OCI-LY1 (cell line): ENCODE data around the gene DNAH8.

ENCODE experiments used
- H2AFZ ChIP-seq: fragments of 200-600 bp; sonication (generic), shearing (Covaris generic); 2 replicates; pipeline ENCODE4 v1.6.0; 2014; ENCODE audit warnings: antibody characterized with exemption, mild to moderate bottlenecking, low read length
- H3F3A ChIP-seq: fragments of 200-600 bp; sonication (generic), shearing (Covaris generic); 2 replicates; pipeline ENCODE4 v1.6.0; 2014; ENCODE audit warnings: mild to moderate bottlenecking, antibody characterized with exemption, low read length, moderate library complexity; ENCODE audit not compliant: insufficient read depth
- H3K27ac ChIP-seq: fragments of 200-600 bp; sonication (generic); 2 replicates; pipeline ENCODE4 v1.5.1; 2014; ENCODE audit warnings: low read length, mixed run types, mild to moderate bottlenecking, low read depth; ENCODE audit not compliant: poor library complexity, severe bottlenecking
- H3K27me3 ChIP-seq: fragments of 200-600 bp; sonication (generic); 2 replicates; pipeline ENCODE4 v1.6.0; 2014; ENCODE audit warnings: antibody characterized with exemption, mild to moderate bottlenecking, low read length, moderate library complexity; ENCODE audit not compliant: insufficient read depth
- H3K36me3 ChIP-seq: fragments of 200-600 bp; sonication (generic); 2 replicates; pipeline ENCODE4 v1.6.1; 2014; ENCODE audit warnings: mild to moderate bottlenecking, antibody characterized with exemption, low read length, moderate library complexity, mixed read lengths; ENCODE audit not compliant: insufficient read depth
- H3K4me1 ChIP-seq: fragments of 200-600 bp; sonication (generic); 2 replicates; pipeline ENCODE4 v1.5.1; 2014; ENCODE audit warnings: mild to moderate bottlenecking, low read length, moderate library complexity; ENCODE audit not compliant: insufficient read depth, severe bottlenecking
- H3K4me2 ChIP-seq: fragments of 200-600 bp; sonication (generic), shearing (Covaris generic); 2 replicates; pipeline ENCODE4 v1.6.1; 2014; ENCODE audit warnings: low read length
- H3K4me3 ChIP-seq: fragments of 200-600 bp; sonication (generic); 2 replicates; pipeline ENCODE4 v1.5.1; 2014; ENCODE audit warnings: low read length, low read depth, mild to moderate bottlenecking, mixed read lengths; ENCODE audit not compliant: poor library complexity, severe bottlenecking
- H3K79me2 ChIP-seq: fragments of 200-600 bp; shearing (Covaris generic); 2 replicates; pipeline ENCODE4 v1.6.1; 2016; ENCODE audit warnings: mixed run types, low read length, mixed read lengths; ENCODE audit not compliant: insufficient read depth
- H3K9ac ChIP-seq: fragments of 200-600 bp; sonication (generic), shearing (Covaris generic); 2 replicates; pipeline ENCODE4 v1.6.1; 2014; ENCODE audit warnings: mild to moderate bottlenecking, low read length, mixed read lengths
- H3K9me2 ChIP-seq: fragments of 200-600 bp; sonication (generic), shearing (Covaris generic); 2 replicates; pipeline ENCODE4 v1.6.1; 2014; ENCODE audit warnings: low read depth, mild to moderate bottlenecking, low read length, mixed read lengths
- H3K9me3 ChIP-seq: fragments of 200-600 bp; shearing (Covaris generic); 2 replicates; pipeline ENCODE4 v1.6.1; 2014; ENCODE audit warnings: low read length, mixed read lengths
- H4K20me1 ChIP-seq: fragments of 200-600 bp; sonication (generic), shearing (Covaris generic); 2 replicates; pipeline ENCODE4 v1.6.0; 2016; ENCODE audit warnings: mild to moderate bottlenecking, low read length; ENCODE audit not compliant: insufficient read depth
- EZH2 ChIP-seq: fragments of 200-600 bp; sonication (generic), shearing (Covaris generic); IDR thresholded peaks from 2 replicates; pipeline ENCODE4 v1.8.0; 2017; ENCODE audit warnings: borderline replicate concordance, mixed run types, mild to moderate bottlenecking, antibody characterized with exemption, low read length, moderate library complexity, mixed read lengths
- TF ChIP-seq, protein P1 (sequence below): fragments of 200-600 bp; sonication (generic), shearing (Covaris generic); IDR thresholded peaks from 2 replicates; pipeline ENCODE4 v1.5.1; 2017; ENCODE audit warnings: mild to moderate bottlenecking, antibody characterized with exemption, low read length, moderate library complexity, mixed read lengths

DNAH8 gene

DNA sequence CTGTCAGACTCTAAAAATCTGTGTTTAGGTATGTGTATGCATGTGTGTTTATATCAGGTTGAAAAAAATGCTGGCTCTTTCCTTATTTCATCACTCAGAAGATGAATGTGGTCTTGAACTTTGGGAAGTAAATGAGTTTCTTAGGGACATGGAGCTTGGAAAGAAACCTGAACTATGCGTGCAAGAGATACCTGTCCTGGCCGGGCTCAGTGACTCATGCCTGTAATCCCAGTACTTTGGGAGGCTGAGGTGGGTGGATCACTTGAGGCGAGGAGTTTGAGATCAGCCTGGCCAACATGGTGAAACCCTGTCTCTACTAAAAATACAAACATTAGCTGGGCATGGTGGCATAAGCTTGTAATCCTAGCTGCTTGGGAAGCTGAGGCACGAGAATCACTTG lies 329.1 kb downstream of the DNAH8 start:
- H3K27me3 ChIP-seq = no peaks in the 10 kb centered on the region
- H3K9me2 ChIP-seq = no peaks in the 10 kb centered on the region
- no peak overlapping the region for H3K27ac ChIP-seq
- no peak overlapping the region for H3K9ac ChIP-seq
- H2AFZ ChIP-seq = no peak overlapping the region
- no peaks in the 10 kb centered on the region for H3K79me2 ChIP-seq
- H3K4me2 ChIP-seq = no peak overlapping the region
- no peak overlapping the region for H3K4me3 ChIP-seq
- no peaks in the 10 kb centered on the region for H3F3A ChIP-seq
- H3K36me3 ChIP-seq = no peaks in the 10 kb centered on the region
- H4K20me1 ChIP-seq = no peaks in the 10 kb centered on the region
- TF ChIP-seq, protein P1, sequence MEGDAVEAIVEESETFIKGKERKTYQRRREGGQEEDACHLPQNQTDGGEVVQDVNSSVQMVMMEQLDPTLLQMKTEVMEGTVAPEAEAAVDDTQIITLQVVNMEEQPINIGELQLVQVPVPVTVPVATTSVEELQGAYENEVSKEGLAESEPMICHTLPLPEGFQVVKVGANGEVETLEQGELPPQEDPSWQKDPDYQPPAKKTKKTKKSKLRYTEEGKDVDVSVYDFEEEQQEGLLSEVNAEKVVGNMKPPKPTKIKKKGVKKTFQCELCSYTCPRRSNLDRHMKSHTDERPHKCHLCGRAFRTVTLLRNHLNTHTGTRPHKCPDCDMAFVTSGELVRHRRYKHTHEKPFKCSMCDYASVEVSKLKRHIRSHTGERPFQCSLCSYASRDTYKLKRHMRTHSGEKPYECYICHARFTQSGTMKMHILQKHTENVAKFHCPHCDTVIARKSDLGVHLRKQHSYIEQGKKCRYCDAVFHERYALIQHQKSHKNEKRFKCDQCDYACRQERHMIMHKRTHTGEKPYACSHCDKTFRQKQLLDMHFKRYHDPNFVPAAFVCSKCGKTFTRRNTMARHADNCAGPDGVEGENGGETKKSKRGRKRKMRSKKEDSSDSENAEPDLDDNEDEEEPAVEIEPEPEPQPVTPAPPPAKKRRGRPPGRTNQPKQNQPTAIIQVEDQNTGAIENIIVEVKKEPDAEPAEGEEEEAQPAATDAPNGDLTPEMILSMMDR = no peak
- no peak for TF ChIP-seq EZH2
- no peaks in the 10 kb centered on the region for H3K9me3 ChIP-seq
- no peaks in the 10 kb centered on the region for H3K4me1 ChIP-seq

DNA sequence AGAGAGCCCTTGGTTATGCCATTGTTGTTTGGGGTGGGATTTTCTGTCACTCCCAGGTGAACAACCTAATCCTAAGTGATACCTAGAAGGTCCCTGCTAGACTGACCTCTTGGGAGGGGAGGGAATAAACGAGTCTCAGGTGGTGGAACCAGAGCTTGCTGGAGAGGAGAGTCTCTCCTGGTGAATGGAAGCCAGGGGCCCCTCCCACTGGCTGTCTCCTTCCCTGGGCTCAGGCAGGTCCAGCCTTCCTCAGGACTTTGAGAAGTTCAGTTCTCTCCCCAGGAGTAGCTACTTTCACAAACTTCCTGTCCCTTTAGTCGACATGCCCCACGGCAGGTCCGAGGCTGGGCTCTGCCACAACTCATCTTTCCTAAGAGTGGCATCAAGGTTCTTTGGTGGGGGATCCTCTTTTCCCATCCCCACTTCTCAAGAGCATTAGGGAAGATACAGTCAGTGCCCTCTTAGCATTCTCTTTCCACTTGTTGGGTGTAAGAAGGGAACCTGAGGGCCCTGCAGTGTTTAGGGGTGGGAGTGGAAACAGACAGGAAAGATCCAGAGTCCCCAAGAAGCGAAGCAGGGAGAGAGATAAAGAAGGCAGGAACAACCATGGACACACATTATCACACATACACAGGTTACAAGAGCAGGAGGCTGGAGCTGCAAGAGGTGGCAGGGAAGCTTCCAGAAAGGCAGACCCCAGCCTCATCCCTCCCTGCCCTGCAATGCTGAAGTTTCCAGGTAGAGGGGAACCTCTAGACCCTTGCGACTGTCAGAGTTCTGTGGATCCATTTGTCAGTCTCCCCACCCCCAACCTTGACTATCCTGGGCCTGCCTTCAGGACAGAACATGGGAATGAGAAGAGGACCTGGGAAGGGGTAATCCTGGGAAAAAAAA lies 332.6 kb downstream of the DNAH8 start:
- Histone ChIP-seq H3K4me3 (no peak overlapping the region), H3K9ac (no peak overlapping the region), H3K79me2 (no peaks in the 10 kb centered on the region), H3K27me3 (no peaks in the 10 kb centered on the region), H3K9me2 (no peaks in the 10 kb centered on the region), H2AFZ (no peak overlapping the region), H3K4me2 (no peak overlapping the region), H3K4me1 (no peaks in the 10 kb centered on the region), H3K9me3 (no peaks in the 10 kb centered on the region), H4K20me1 (no peaks in the 10 kb centered on the region), H3K36me3 (no peaks in the 10 kb centered on the region), H3K27ac (no peak overlapping the region), H3F3A (no peaks in the 10 kb centered on the region)
- no peak for TF ChIP-seq EZH2
- TF ChIP-seq, protein P1 = no peak

DNA sequence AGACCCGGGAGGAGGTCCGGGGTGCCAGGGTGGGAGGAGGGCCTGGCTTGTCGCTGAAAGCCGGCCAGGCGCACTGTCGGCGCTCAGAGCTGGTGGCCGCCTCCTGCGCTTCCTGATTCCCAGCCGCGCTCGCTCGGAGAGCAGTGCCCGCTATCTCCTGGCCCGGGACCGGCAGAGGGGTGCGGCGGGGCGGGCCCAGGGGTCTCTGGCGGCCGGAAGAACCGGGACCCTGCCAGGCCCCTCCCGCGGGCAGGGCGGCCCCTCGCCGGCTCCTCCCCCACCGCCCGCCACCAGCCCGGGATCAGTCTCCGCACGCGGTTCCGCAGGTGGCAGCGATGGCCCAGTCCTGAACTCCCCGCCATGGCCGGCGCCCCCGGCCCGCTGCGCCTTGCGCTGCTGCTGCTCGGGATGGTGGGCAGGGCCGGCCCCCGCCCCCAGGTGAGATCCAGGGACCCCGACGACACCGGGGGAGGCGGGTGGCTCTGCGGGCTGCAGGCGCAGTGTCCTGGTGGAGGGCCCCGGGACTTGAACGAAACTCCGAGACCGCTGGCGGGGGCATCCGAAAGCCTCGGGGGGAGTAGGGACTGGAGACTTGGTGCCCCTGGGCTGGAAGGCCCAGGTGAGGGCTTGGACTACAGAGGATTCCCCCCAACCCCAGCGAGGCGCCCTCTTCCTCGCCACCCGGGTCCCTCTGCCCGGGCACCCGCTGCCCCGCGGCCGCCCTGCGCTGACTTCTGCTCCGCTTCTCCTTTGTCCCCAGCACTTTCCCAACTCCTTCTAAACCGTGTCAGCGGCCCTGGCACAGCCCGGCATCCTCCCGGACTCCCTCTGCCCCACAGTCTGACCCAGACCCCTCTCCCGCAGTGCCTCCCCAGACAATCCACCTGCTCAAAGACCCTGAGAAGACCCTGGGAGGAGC lies 333.6 kb downstream of the DNAH8 start, which contains the start of gene GLP1R:
GLP1R (plus strand) TSS at position 301 of the 919 bp plus-strand sequence; CDS start at position 361, 60 bp downstream.
- Histone ChIP-seq H3K27me3 (no peaks in the 10 kb centered on the region), H3K4me2 (no peak within 1 kb of the TSS), H3K36me3 (no peaks in the 10 kb centered on the region), H3K9me3 (no peaks in the 10 kb centered on the region), H3K4me3 (no peak within 1 kb of the TSS), H3K9ac (no peak within 1 kb of the TSS), H3K9me2 (no peaks in the 10 kb centered on the region), H3F3A (no peaks in the 10 kb centered on the region), H3K79me2 (no peaks in the 10 kb centered on the region), H2AFZ (no peak within 1 kb of the TSS), H3K27ac (no peak within 1 kb of the TSS), H4K20me1 (no peaks in the 10 kb centered on the region), H3K4me1 (no peaks in the 10 kb centered on the region)
- no peak for TF ChIP-seq EZH2
- TF ChIP-seq, protein P1 = no peak
